ENCODE data around the gene HEATR5A. TPM values are rescaled to one million over a fixed set of nuclear protein-coding genes. Genes with fewer than 3 reads are reported as not detected.

Gene HEATR5A
- total RNA-seq, 6 experiments from 2014 or later: 13.2 to 20.8 (median 17.6) TPM

DNA sequence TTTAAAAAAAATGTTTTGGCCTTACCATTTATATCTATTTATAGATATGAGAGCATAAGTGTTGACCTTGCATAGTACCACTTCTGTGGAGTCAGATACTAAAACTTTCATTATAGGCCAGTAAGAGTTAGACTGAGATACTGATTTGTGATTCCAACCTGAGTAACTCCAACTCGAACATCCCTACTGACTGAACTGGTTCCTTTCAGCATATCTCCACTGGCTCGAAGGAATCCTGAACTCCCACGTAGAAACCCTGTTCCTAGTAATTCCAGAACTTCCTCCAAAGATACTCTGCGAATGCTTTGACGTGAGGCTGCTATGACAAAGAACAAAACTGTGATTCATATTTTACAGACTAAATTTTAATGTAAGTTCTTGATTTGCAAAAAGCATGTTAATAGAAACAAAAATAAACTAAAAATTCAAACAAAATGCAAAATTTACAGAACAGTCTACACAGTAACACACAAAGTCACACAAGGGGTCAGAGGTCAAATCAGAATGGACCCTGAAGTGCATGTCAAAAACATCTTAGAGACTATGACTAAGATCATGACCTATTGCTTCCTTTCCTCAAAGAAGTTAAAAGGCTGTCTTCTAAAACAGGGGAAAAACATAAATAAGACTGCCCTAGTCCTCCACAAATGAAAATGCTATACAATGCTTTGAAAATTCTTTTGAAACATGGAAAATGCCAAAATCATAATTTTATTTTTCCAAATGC lies 31.5 kb downstream of the HEATR5A start:
- ATAC-seq (no peak), DNase-seq (no peak)
- no peaks in the 10 kb centered on the region for H3K9me3 ChIP-seq
- 79% methylated on average over 5 of the region's 5 CpGs for WGBS (ENCODE audit: insufficient coverage, low coverage, low lambda C conversion rate, missing lambda C conversion rate)
- no peak overlapping the region for H3K27ac ChIP-seq
- TF ChIP-seq, protein P1, sequence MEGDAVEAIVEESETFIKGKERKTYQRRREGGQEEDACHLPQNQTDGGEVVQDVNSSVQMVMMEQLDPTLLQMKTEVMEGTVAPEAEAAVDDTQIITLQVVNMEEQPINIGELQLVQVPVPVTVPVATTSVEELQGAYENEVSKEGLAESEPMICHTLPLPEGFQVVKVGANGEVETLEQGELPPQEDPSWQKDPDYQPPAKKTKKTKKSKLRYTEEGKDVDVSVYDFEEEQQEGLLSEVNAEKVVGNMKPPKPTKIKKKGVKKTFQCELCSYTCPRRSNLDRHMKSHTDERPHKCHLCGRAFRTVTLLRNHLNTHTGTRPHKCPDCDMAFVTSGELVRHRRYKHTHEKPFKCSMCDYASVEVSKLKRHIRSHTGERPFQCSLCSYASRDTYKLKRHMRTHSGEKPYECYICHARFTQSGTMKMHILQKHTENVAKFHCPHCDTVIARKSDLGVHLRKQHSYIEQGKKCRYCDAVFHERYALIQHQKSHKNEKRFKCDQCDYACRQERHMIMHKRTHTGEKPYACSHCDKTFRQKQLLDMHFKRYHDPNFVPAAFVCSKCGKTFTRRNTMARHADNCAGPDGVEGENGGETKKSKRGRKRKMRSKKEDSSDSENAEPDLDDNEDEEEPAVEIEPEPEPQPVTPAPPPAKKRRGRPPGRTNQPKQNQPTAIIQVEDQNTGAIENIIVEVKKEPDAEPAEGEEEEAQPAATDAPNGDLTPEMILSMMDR (IDR thresholded peaks at IDR 0.05): no peak
- no peak for TF ChIP-seq POLR2A (IDR thresholded peaks at IDR 0.05)
- no peak overlapping the region for H3K4me3 ChIP-seq
- H3K27me3 ChIP-seq: no peaks in the 10 kb centered on the region
- no peaks in the 10 kb centered on the region for H3K4me1 ChIP-seq
- intact Hi-C loops (cut with DNase I): no loop called here
- peaks cover 0 to 17% (median 0%) of the 10 kb centered on the region in 4 donors for H3K36me3 ChIP-seq

DNA sequence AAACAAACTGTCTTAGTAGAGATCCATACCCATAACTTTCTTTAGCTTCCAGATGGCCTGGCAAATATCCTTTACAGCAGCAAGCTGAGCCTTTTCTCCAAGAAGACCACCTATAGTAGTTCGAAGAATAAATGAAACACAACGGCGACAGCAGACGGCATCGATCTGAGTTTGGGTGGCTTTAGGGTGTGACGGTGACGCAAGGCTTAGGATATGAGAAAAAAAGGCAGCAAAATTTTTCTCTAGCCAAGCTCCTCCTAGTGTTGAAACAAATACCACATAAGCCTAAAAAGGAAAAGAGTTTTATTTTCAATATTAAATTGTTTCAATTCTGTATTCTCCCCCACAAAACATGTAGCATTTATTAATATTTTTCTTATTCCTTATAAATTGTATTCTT lies 33.3 kb downstream of the HEATR5A start:
- peaks cover 0 to 17% (median 3%) of the 10 kb centered on the region in 4 donors for H3K36me3 ChIP-seq
- intact Hi-C loops (cut with DNase I): no loop called here
- 87% methylated on average over 7 of the region's 7 CpGs for WGBS (ENCODE audit: insufficient coverage, low coverage, low lambda C conversion rate, missing lambda C conversion rate)

DNA sequence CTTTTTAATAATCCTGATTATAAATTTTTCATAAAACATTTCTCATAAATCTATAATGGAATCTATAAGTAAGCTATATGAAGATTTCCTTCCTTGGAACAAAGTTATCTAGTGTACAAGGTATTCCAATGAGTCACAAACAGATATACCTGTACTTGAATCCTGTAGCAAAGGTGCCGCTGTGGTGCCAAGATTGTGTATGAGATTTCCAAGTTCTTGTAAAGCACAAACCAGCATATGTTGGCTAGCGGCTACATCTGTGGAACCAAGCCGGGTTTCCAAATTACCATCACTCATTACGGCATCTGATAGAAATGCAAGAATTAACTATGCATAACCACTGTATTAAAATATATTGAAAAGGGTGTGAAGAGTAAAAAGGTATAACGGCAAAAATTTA lies 34.1 kb downstream of the HEATR5A start:
- intact Hi-C loops (cut with DNase I): no loop called here
- peaks cover 0 to 17% (median 3%) of the 10 kb centered on the region in 4 donors for H3K36me3 ChIP-seq

More for the DNA sequence above, 33.3 kb downstream of the HEATR5A start:
- ATAC-seq (no peak), DNase-seq (no peak)
- Histone ChIP-seq H3K9me3 (no peaks in the 10 kb centered on the region), H3K27me3 (no peaks in the 10 kb centered on the region), H3K4me1 (no peaks in the 10 kb centered on the region), H3K27ac (no peak overlapping the region), H3K4me3 (no peak overlapping the region)
- TF ChIP-seq POLR2A (IDR thresholded peaks at IDR 0.05): no peak
- TF ChIP-seq, protein P1 (IDR thresholded peaks at IDR 0.05): no peak

DNA sequence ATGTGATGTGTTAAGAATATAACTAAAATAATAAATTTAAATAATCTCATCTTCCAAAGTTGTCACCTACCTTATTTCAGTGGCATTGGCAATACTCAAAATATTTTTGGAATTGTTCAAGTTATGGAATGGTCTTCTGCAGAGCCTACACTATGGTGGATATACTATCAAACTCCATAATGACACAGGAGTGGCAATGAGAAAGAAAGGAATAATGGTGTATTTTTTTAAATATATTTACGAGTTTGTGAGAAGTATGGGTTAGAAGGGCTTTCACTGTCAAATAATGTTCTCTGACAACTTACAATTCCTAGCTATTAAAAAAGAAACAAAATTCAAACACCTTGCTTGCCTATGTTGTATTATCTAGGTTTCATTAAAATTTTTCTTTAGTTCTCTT lies 38.1 kb downstream of the HEATR5A start:
- Histone ChIP-seq H3K27me3 (no peaks in the 10 kb centered on the region), H3K4me1 (peaks cover 0 to 10% (median 4%) of the 10 kb centered on the region in 4 donors), H3K4me3 (no peak overlapping the region), H3K27ac (no peak overlapping the region), H3K36me3 (peaks cover 0 to 22% (median 3%) of the 10 kb centered on the region in 4 donors), H3K9me3 (no peaks in the 10 kb centered on the region)
- intact Hi-C loops (cut with DNase I): no loop called here
- DNase-seq (no peak), ATAC-seq (no peak)
- no peak for TF ChIP-seq POLR2A (IDR thresholded peaks at IDR 0.05)
- TF ChIP-seq, protein P1 (IDR thresholded peaks at IDR 0.05): no peak
- 100% methylated on average over 1 of the region's 1 CpG for WGBS (ENCODE audit: insufficient coverage, low coverage, low lambda C conversion rate, missing lambda C conversion rate)

More for the DNA sequence above, 34.1 kb downstream of the HEATR5A start:
- no peak overlapping the region for H3K4me3 ChIP-seq
- TF ChIP-seq, protein P1 (IDR thresholded peaks at IDR 0.05): no peak
- no peak for TF ChIP-seq POLR2A (IDR thresholded peaks at IDR 0.05)
- no peaks in the 10 kb centered on the region for H3K27me3 ChIP-seq
- H3K9me3 ChIP-seq: no peaks in the 10 kb centered on the region
- DNase-seq: no peak
- no peak for ATAC-seq
- H3K4me1 ChIP-seq: no peaks in the 10 kb centered on the region
- 94% methylated on average over 5 of the region's 5 CpGs for WGBS (ENCODE audit: insufficient coverage, low coverage, low lambda C conversion rate, missing lambda C conversion rate)
- no peak overlapping the region for H3K27ac ChIP-seq

Measured in right lobe of liver (tissue), 6 donors.